NCI-H345 treated with DMSO at 0.1 percent for 48 hours (cell line): ENCODE measurements around the gene XRCC1.
"Not testable (repeated sequence)": the region's sequence is repeated elsewhere in the genome, so short reads cannot be mapped to it uniquely, and the experiment has no call there.

Experiments used
- DNase-seq: peaks from one replicate; lab custom pipeline; 2025; ENCODE audit not compliant: unreplicated experiment; lab: John Stamatoyannopoulos, UW

XRCC1 gene

DNA sequence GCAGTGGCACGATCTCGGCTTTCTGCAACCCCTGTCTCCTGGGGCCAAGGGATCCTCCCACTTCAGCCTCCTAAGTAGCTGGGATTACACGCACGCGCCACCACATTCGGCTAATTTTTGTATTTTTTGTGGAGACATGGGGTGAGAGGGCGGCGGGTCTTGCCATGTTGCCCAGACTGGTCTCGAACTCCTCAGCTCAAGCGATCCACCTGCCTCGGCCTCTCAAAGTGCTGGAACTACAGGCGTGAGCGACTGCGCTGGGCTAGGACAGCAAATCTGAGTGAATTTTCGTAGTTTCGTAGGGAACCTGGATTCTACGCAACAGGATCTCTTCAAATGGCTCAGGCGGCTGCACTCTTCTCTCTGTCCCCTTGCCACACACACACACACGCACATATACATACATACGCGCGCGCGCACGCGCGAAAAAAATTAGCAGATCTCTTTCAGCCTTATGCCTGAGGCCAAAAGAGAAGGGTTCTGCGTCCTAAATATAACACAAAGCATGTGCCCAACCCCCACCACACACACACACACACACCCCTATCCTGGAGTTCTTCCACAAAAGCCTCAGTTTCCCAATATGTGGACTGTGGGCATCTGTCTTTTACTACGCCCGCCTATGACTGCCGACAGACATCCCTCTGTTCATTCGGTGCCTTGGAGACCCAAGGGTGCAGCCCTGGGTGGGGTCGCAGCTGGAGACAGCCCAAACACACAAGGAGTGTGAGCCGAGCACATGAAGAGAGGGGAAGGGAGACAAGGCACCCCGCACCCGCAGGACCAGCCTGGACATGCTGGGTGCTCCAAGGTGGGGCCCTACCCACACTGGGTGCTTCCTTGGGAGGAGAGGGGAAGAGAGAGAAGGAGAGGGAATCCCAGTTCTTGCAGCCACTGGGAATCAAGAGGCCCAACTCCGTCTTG is 890 bp upstream of the XRCC1 start:
- DNase-seq: no peak

DNA sequence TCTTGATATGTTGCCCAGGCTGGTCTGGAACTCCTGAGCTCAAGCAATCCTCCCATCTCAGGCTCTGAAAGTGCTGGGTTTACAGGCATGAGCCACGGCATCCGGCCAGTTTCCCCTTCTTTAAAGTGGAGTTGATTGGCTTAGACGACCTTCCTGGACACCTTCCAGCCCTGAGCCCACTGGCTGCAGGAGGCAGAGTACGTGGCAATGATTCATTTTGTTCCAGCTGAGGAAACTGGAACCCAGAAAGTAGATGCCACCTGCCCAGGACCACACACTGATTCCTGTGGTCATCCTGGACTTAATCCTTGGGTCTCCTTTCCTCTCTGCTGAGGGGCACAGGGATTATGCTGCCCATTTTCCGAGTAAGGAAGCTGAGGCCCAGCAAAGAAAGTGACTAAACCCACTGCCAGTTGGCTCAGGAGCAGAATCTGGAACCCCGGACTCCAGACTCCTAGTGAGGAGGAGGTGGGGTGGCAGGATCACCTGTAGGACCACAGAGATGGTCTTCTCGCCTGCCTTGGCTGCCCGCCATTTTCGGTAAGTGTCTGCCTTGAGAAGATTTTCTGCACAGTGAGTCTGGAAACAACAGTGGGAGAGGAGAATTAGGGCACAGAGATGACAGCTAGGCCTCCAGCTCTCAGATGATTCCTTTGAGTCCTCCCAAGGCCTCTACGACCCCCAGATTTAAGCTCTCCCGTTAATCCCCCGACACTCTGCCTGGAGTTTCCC is 737 bp downstream of the XRCC1 start:
- DNase-seq: no peak

DNA sequence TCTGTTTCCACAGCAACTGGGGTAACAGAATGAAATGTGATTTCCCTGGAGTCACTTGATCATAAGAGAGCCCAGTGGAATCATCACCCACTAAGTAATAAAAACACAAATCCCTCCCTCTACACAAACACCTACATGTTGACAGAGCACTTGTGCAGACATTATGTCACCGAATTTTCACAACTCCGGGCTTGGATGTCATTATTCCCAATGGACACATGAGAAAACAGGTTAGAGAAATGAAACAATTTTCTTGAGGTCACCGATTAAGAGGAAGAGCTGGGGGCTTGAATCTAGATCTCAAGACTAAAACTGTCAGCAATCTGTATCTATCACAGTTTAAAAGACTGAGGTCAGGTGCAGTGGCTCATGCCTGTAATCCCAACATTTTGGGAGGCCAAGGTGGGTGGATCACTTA is 3.1 kb downstream of the XRCC1 start:
- no peak for DNase-seq

DNA sequence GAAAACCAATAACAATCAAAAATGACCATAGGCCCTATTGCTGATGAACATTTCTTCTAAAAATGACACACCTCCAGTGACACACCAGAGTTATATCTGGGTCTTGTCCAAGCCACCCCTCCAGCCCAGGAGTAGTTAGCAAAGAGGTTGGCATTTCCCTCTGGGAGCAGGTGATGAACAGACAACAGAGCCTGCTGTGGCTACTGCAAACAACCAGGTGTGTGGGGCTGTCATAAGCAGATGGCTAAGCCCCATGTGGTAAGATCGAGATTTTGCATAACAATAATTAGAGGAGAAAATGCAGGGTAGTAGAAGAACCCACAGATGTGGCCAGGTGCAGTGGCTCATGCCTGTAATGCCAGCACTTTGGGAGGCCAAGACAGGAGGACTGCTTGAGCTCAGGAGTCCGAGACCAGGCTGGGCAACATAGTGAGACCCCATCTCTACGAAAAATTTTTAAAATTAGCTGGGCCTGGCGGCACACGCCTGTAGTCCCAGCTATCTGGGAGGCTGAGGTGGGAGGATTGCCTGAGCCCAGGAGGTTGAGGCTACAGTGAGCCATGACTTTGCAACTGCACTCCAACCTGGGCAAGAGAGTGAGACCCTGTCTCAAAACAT is 5.0 kb downstream of the XRCC1 start:
- DNase-seq: peak; percentile 44

DNA sequence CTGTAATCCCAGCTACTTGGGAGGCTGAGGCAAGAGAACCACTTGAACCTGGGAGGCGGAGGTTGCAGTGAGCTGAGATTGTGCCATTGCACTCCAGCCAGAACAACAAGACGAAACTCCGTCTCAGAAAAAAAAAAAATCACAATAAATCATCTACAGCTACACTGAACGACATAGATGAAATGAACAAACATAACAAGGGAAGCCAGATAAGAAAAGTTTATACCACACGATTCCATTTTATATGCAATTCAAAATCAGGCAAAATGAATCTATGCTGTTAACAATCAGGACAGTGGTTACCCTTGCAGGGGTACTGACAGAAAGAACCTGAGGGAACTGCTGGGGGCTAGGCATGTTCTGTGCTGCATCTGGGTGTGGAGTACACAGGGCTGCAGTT is 5.7 kb downstream of the XRCC1 start:
- no peak for DNase-seq

DNA sequence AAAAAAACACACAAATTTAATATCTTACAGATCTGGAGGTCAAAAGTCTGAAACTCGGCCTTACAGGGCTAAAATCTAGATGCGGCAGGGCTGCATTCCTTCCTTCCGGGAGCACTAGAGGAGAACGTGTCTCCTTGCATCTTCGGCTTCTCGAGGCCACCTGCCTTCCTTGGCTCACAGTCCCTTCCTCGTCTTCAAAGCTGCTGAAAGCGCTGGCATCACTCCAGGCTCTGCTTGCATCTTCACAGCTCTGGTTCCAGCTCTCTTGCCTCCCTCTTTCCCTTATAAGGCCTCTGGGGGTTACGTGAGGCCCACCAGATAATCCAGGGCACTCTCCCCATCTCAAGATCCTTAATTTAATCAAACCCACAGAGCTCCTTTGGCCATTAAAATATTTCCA is 10.5 kb downstream of the XRCC1 start:
- DNase-seq: no peak

DNA sequence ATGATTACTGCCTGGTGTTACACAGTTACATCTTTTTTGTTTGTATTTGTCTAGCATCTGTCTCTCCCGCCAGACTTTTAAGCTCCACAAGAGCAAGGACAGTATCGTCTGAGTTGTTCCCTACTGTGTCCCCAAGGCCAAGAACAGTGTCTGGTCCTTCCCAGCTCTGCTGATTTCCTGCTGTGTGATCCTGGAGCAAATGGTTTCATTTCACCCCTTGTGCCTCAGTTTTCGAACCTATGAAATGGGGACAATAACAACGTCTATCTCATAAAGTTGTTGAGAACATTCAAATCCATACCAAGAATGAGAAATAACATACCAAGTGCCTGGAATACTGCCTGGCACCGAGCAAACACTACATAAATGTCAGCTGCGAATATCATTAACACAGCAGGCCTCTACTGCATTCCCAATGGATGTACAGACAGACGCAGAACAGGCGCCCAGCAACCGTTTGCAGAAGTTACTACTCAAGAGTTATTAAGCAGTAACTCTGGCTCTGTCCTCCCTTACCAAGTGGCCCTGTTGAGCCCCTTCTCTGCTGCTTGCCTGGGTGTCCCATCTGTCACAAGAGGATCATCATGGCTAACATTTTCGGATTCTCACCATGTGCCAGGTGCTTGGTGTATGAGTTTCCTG is 11.4 kb downstream of the XRCC1 start:
- DNase-seq: no peak

DNA sequence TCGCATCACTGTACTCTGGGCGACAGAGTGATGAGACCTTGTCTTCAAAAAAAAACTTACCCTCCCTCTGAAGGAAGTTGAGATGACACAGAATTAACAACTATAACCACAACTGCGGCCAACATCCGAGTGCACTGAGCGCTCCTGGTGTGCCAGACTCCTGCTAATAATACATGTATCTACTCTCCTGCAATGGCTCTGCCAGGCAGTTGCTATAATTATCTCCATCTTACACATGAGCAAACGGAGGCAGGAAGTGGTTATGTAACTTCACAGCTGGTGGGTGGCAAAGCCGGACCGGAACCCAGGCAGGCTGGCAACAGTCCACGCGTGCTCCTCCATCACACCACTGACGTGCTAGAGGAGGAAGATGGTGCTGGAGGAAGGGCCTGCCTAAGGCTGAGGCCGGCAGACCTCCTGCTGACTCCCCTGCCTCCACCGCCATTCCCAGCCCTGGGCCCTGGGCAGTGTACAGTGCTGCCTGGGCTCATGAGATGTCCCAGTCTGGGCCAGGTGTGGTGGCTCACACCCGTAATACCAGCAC is 12.6 kb downstream of the XRCC1 start:
- no peak for DNase-seq

DNA sequence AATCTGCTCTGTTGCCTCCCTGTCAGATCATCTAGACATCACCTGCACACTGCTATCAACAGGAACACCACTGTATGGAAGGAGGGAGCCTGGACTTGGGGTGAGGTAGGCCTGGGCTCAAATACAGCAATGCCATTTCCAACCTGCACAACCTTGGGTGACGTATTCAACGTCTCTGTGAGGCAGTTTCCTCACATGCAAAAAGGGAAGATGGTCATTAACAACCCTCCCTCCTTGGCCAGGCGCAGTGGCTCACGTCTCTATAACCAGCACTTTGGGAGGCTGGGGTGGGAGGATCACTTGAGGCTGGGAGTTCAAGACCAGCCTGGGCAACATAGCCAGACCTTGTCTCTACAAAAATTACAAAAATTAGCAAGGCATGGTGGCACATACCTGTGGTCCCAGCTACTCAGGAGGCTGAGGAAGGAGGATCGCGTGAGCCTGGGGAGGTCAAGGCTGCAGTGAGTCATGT is 13.1 kb downstream of the XRCC1 start:
- no peak for DNase-seq

DNA sequence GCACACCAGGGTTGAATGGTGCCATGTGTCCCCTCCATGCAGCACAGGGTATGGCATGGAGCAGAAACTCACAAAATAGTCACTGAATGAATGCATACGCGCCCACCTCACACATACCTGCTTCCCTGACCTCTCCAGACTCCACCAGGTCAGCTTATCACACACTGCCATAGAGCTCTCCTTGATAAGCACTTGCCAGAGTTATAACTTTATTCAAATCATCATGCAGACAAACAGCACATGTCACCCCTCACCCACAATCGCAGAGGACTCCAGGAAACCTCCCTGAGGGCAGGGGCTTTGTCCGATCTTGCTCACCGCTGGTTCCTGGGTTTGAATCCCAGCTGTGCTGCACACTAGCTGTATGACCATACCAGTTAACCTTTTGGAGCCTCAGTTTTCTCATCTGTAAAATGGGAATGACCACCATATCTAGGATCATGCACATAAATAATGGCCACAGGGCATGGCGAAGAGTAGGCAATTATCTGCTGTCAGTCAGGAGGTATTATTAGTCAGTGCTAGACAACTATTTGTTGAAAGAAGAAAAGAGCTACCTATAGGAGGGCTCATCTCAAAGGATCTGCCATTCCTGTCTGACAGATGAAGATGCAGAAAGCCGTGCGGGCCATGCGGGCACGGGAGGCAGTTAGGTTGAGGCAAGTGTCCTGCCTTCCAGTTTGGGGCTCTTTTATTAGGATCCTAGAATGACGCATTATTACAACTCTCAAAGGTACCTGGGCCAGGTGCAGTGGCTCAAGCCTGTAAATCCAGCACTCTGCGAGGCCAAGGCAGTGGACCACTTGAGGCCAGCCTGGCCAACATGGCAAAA is 14.0 kb downstream of the XRCC1 start:
- DNase-seq: no peak

DNA sequence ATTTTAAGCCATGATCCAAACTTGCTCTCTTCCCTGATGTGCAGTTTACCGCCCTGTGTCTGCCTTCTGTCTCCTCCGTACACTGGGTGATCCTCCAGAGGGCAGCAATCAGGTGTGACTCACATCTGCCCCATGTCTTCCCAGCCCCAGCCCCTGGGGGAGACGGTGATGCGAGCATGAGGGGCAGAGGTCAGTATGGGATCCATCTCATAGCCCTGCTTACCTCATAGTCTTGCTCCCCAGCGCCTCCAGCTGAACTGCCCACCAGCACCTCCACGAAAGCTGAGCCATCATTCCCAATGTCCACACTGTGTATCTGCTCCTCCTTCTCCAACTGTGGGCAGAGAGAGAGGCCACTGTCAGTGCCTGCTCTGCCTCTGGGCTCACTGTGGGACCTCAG is 14.6 kb downstream of the XRCC1 start:
- no peak for DNase-seq

DNA sequence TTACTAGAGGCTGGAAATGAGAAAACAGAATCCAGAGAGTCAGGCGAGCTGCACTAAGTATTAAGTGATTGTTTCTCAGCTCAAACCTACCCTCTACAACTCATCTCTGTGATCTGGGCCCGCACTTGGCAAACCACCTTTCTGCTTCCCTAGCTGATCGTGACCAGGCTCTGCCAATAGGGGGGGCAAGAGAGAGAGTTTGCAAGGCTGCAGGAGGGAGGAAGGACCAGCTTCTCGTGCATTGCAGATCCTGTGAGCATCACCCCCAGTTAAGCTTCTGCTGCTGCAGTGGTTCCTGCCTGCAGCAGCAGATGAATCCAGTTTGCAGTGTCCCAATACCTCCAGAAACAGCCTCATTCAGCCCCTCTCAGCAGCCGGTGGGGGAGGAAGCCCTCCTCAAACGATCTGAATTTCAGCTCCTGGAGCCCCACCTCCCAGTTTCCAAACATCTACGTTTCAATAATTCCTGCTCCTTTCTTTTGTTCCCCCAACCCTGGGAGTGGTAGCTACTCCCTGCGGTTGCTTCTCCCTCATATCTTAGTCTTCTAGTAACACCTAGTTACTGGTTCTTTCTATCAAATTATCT is 20.0 kb downstream of the XRCC1 start:
- no peak for DNase-seq

DNA sequence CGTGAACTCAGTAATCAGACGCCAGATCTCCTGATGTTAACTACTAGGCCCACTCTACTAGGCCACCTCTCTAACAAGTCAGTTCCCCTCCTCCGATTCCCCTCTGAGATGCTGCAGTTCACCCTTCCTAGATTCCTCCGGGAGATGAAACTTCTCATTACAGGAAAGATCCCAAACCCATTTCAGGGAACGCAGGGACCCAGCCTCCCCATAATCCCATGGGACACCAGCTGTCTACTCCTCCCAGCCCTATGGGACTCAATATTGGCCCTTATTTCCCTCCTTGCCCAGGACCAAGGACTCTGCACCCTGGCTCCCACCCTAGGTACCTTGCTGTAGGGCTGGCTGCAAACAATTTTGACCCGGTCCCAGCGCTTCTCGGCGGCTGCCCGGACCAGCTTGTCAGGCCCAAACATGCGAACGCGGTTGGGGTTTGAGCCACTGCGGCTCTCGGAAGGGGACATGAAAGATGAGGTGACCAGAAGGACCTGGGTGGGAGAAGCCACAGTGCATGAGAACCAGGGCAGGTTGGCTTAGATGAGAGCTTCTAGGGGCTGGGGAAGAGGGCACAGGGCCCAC is 20.9 kb downstream of the XRCC1 start:
- no peak for DNase-seq

DNA sequence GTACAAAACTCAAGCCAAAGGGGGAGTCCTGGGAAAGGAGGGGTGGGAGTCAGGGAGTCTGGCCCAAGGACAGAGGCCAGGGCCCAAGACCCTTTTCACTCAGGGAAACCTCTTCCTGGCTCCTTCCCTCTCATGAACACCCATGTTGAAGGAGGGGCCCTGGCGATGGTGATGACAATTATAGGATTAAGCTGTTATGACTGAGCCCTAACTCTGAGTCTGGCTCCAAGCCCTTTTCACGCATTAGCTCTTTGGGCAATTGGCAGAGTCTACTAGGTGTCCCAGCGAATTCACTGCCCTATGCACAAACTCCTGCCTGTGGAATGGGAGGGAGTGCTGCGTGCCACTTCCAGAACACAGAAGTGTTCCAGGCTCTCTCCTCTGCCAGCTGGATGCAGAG is 21.7 kb downstream of the XRCC1 start:
- no peak for DNase-seq

DNA sequence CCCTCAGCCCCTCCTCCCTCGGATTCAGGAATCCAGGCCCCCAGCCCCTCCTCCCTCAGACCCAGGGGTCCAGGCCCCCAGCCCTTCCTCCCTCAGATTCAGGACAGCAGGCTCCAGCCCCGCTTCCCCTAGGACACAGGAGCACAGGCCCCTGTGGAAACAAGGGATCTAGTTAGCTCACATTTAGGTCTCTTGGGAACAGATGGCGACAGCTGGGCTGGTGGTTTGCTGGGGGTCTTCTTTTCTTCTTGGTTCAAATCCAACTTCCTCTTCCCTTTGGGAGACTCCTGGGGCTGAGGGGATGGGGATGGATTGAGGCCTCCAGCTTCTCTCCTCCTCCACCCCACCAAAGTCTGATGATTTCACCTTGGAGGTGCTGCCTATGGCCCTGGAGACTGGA is 22.7 kb downstream of the XRCC1 start:
- DNase-seq: no peak

DNA sequence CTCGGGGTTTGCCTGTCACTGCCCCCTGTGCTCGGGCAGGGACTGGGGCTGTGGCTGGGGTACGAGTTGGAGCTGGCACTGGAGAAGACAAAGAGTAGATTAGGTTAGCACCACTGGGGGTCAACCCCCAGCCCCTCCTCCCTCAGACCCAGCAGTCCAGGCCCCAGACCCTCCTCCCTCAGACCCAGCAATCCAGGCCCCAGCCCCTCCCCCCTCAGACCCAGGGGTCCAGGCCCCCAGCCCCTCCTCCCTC is 23.2 kb downstream of the XRCC1 start:
- no peak for DNase-seq

DNA sequence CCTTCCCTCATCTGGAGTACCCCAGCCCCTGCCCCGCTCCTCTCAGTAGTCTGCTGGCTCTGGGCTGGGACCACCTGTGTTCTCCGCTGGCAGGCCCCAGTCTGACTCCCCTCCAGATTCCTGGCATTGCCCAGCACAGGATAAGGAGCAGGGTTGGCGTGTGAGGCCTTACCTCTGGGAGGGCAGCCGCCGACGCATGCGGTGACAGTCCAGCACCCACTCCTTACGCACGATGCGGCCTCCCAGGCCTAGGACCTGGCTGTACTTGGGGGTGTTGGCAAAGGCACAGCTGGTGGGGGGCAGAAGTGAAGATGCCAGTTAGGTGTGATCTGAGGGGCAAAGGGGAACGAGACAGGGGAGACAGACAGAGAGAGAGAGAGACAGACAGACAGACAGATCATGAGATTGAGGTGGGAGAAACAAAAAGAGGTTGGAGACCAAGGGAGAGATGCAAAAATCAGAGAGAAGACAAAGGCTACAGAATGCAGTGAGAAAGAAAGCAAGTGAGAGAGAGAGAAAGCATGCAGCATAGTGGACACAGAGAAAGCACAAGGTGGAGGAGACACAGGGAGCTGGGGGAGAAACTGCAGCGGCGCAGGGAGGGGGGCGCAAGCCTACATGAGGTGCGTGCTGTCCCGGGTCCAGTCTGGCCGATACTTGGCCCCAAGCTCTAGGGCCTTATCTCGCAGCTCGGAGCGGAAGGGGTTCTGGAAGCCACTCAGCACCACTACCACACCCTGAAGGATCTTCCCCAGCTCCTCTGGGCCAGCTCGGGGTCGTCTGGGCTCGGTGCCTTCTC is 23.7 kb downstream of the XRCC1 start:
- DNase-seq: no peak

DNA sequence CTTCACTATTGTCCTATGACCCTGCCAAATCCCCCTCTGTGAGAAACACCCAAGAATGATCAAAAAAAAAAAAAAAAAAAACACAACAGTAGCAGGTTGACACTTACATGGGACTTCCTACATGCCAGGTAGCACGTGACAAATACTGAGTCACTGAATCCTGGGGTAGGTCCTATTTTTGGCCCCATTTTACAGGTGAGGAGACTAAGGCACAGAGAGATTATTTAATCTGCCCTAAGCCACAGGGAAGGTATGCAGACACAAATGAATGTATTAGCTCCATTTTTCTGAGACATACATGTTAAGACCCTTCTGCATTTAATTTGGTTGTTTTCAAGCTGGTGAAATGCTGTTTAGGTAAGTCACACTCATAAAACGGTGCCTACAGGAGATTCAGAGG is 26.6 kb downstream of the XRCC1 start:
- DNase-seq: no peak

DNA sequence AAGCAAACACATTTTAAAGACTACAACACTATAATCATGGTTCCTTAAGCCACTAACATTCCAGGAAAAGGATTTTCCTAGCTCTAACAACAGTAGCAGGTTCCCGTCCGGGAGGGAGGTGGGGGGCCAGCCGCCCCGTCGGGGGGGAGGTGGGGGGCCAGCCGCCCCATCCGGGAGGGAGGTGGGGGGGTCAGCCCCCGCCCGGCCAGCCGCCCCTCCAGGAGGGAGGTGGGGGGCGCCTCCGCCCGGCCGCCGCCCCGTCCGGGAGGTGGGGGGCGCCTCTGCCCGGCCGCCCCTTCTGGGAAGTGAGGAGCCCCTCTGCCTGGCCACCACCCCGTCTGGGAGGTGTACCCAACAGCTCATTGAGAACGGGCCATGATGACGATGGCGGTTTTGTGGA is 27.4 kb downstream of the XRCC1 start:
- DNase-seq: not testable (repeated sequence)
